Stimulated activated naive B cell treated with anti-CD40 and anti-IgM and Interleukin-4, amounts not matched to agents 10 μg/mL and 1 μg/mL and 100 μg/mL, for 72 hours (primary cell): Measurements from ENCODE around the gene SAAL1.
"Not testable (repeated sequence)": the region's sequence is repeated elsewhere in the genome, so short reads cannot be mapped to it uniquely, and the experiment has no call there.

Source experiments
- ATAC-seq, 2 donors: fragments of 150-1000 bp; cut with Tn5 transposase; replicated peaks; 2 replicates each; pipeline ENCODE4 v1.10.0; 2021; ENCODE audit warnings: moderate library complexity in 1 of 2
- DNase-seq: peaks from one replicate; pipeline ENCODE4 v3.0.0; 2021
- H3K27ac Mint-ChIP-seq: one replicate; pipeline ENCODE4 v1.8.0; 2022; ENCODE audit warnings: mild to moderate bottlenecking, mixed read lengths
- H3K27me3 Mint-ChIP-seq, 2 donors: one replicate each; pipeline ENCODE4 v1.8.0; 2022; ENCODE audit warnings: mixed read lengths in 2 of 2
- H3K36me3 Mint-ChIP-seq, 2 donors: one replicate each; pipeline ENCODE4 v1.8.0; 2022; ENCODE audit warnings: mixed read lengths in 2 of 2, mild to moderate bottlenecking in 1 of 2
- H3K4me1 Mint-ChIP-seq, 2 donors: one replicate each; pipeline ENCODE4 v1.8.0; 2022; ENCODE audit warnings: mixed read lengths in 2 of 2, mild to moderate bottlenecking in 1 of 2
- H3K4me3 Mint-ChIP-seq, 2 donors: one replicate each; pipeline ENCODE4 v1.8.0; 2022; ENCODE audit warnings: mild to moderate bottlenecking in 2 of 2, mixed read lengths in 2 of 2, moderate library complexity in 1 of 2
- H3K9me3 Mint-ChIP-seq, 2 donors: one replicate each; pipeline ENCODE4 v1.8.0; 2022; ENCODE audit warnings: mixed read lengths in 2 of 2, mild to moderate bottlenecking in 1 of 2

The SAAL1 gene

GRCh38 chr11:18105802-18106574, at the start of gene SAAL1:
Gene SAAL1 (minus strand): TSS chr11:18106082. CDS start chr11:18106041, 41 bp downstream.
- DNase-seq (peak; percentile 87), ATAC-seq (peak; percentile 98)
- Mint-ChIP-seq H3K9me3 (peaks cover 3 to 9% of the 10 kb centered on the region in 2 donors), H3K4me1 (peaks cover 15 to 33% of the 10 kb centered on the region in 2 donors), H3K27me3 (peaks cover 16 to 19% of the 10 kb centered on the region in 2 donors), H3K36me3 (peaks cover 24 to 29% of the 10 kb centered on the region in 2 donors), H3K4me3 (peak within 1 kb of the TSS; percentile 95 to 96), H3K27ac (peak within 1 kb of the TSS; percentile 96)

GRCh38 chr11:18151581-18151980, 45.7 kb upstream of the SAAL1 start:
- DNase-seq (no peak), ATAC-seq (no peak)
- Mint-ChIP-seq H3K4me1 (no peaks in the 10 kb centered on the region), H3K4me3 (no peak overlapping the region), H3K9me3 (peaks cover 0 to 3% of the 10 kb centered on the region in 2 donors), H3K27ac (no peak overlapping the region), H3K36me3 (no peaks in the 10 kb centered on the region), H3K27me3 (peaks cover 24 to 44% of the 10 kb centered on the region in 2 donors)

GRCh38 chr11:18145837-18146236, 40.0 kb upstream of the SAAL1 start:
- peaks cover 0 to 2% of the 10 kb centered on the region in 2 donors for H3K36me3 Mint-ChIP-seq
- peaks cover 0 to 3% of the 10 kb centered on the region in 2 donors for H3K9me3 Mint-ChIP-seq
- no peak overlapping the region for H3K27ac Mint-ChIP-seq
- ATAC-seq (no peak), DNase-seq (no peak)
- no peak overlapping the region for H3K4me3 Mint-ChIP-seq
- peaks cover 45 to 55% of the 10 kb centered on the region in 2 donors for H3K27me3 Mint-ChIP-seq
- H3K4me1 Mint-ChIP-seq, result peaks cover 2 to 6% of the 10 kb centered on the region in 2 donors

GRCh38 chr11:18145025-18145424, 39.1 kb upstream of the SAAL1 start:
- Mint-ChIP-seq H3K4me3 (no peak overlapping the region), H3K4me1 (peaks cover 2 to 6% of the 10 kb centered on the region in 2 donors), H3K27me3 (peaks cover 44 to 56% of the 10 kb centered on the region in 2 donors), H3K36me3 (peaks cover 0 to 2% of the 10 kb centered on the region in 2 donors), H3K9me3 (peaks cover 0 to 3% of the 10 kb centered on the region in 2 donors), H3K27ac (no peak overlapping the region)
- ATAC-seq, result no peak
- no peak for DNase-seq

- H3K4me3 Mint-ChIP-seq, result no peak overlapping the region
- H3K27ac Mint-ChIP-seq, result no peak overlapping the region
- H3K27me3 Mint-ChIP-seq, result peaks cover 45 to 56% of the 10 kb centered on the region in 2 donors
- H3K36me3 Mint-ChIP-seq, result peaks cover 0 to 2% of the 10 kb centered on the region in 2 donors
- H3K9me3 Mint-ChIP-seq, result peaks cover 0 to 3% of the 10 kb centered on the region in 2 donors
- H3K4me1 Mint-ChIP-seq, result peaks cover 2 to 6% of the 10 kb centered on the region in 2 donors
- DNase-seq (no peak), ATAC-seq (no peak)
Measured at GRCh38 chr11:18144243-18144642, 38.4 kb upstream of the SAAL1 start.

- Mint-ChIP-seq H3K4me3 (no peak overlapping the region), H3K27ac (no peak overlapping the region), H3K9me3 (no peaks in the 10 kb centered on the region), H3K4me1 (no peaks in the 10 kb centered on the region), H3K27me3 (peaks cover 39 to 60% of the 10 kb centered on the region in 2 donors), H3K36me3 (peaks cover 0 to 2% of the 10 kb centered on the region in 2 donors)
- ATAC-seq (no peak), DNase-seq (no peak)
Measured at GRCh38 chr11:18140145-18140544, 34.3 kb upstream of the SAAL1 start.

GRCh38 chr11:18137186-18137800, 31.4 kb upstream of the SAAL1 start:
- Mint-ChIP-seq H3K9me3 (no peaks in the 10 kb centered on the region), H3K36me3 (no peaks in the 10 kb centered on the region), H3K27me3 (peaks cover 29 to 54% of the 10 kb centered on the region in 2 donors), H3K4me3 (no peak overlapping the region), H3K27ac (no peak overlapping the region), H3K4me1 (no peaks in the 10 kb centered on the region)
- DNase-seq, result no peak
- no peak for ATAC-seq

GRCh38 chr11:18135308-18135707, 29.4 kb upstream of the SAAL1 start:
- H3K36me3 Mint-ChIP-seq, result no peaks in the 10 kb centered on the region
- no peak for DNase-seq
- H3K27me3 Mint-ChIP-seq, result peaks cover 26 to 61% of the 10 kb centered on the region in 2 donors
- peaks cover 0 to 1% of the 10 kb centered on the region in 2 donors for H3K9me3 Mint-ChIP-seq
- H3K27ac Mint-ChIP-seq, result no peak overlapping the region
- H3K4me3 Mint-ChIP-seq, result no peak overlapping the region
- H3K4me1 Mint-ChIP-seq, result no peaks in the 10 kb centered on the region
- ATAC-seq, result no peak

- no peak within 1 kb of the TSS for H3K4me3 Mint-ChIP-seq
- DNase-seq, result no peak
- no peaks in the 10 kb centered on the region for H3K36me3 Mint-ChIP-seq
- no peaks in the 10 kb centered on the region for H3K4me1 Mint-ChIP-seq
- H3K27ac Mint-ChIP-seq, result no peak within 1 kb of the TSS
- peaks cover 40 to 72% of the 10 kb centered on the region in 2 donors for H3K27me3 Mint-ChIP-seq
- no peak for ATAC-seq
- H3K9me3 Mint-ChIP-seq, result peaks cover 0 to 1% of the 10 kb centered on the region in 2 donors
Measured at GRCh38 chr11:18132341-18132740, 26.5 kb upstream of the SAAL1 start, which contains the start of gene MRGPRX3. Gene MRGPRX3 (plus strand): TSS chr11:18132571. CDS start chr11:18137203, 4,632 bp downstream.

GRCh38 chr11:18131115-18131514, 25.2 kb upstream of the SAAL1 start:
- H3K4me3 Mint-ChIP-seq, H3K36me3 Mint-ChIP-seq, DNase-seq, H3K9me3 Mint-ChIP-seq, H3K27ac Mint-ChIP-seq, H3K4me1 Mint-ChIP-seq, ATAC-seq: not testable (repeated sequence)
- H3K27me3 Mint-ChIP-seq, result peaks cover 40 to 74% of the 10 kb centered on the region in 2 donors

GRCh38 chr11:18121331-18121828, 15.5 kb upstream of the SAAL1 start:
- H3K4me3 Mint-ChIP-seq, DNase-seq, H3K27ac Mint-ChIP-seq, H3K9me3 Mint-ChIP-seq, ATAC-seq, H3K4me1 Mint-ChIP-seq, H3K36me3 Mint-ChIP-seq: not testable (repeated sequence)
- peaks cover 9 to 29% of the 10 kb centered on the region in 2 donors for H3K27me3 Mint-ChIP-seq

- Mint-ChIP-seq H3K4me3 (no peak overlapping the region), H3K27ac (no peak overlapping the region)
Measured at GRCh38 chr11:18115360-18116127, 9.7 kb upstream of the SAAL1 start.

GRCh38 chr11:18111005-18111404, 5.1 kb upstream of the SAAL1 start:
- Mint-ChIP-seq H3K4me3 (no peak overlapping the region), H3K27ac (no peak overlapping the region)
- ATAC-seq, result no peak

More at GRCh38 chr11:18115360-18116127, 9.7 kb upstream of the SAAL1 start:
- ATAC-seq (peak; percentile 94 to 95), DNase-seq (peak; percentile 43)
- Mint-ChIP-seq H3K36me3 (no peaks in the 10 kb centered on the region), H3K27me3 (peaks cover 30 to 53% of the 10 kb centered on the region in 2 donors), H3K4me1 (peaks cover 0 to 3% of the 10 kb centered on the region in 2 donors), H3K9me3 (no peaks in the 10 kb centered on the region)

GRCh38 chr11:18108254-18108653, 2.4 kb upstream of the SAAL1 start:
- DNase-seq, result no peak
- Mint-ChIP-seq H3K9me3 (no peaks in the 10 kb centered on the region), H3K4me1 (peaks cover 11 to 18% of the 10 kb centered on the region in 2 donors), H3K4me3 (no peak overlapping the region), H3K36me3 (peaks cover 5 to 7% of the 10 kb centered on the region in 2 donors), H3K27ac (no peak overlapping the region), H3K27me3 (peaks cover 23 to 36% of the 10 kb centered on the region in 2 donors)
- no peak for ATAC-seq

More at GRCh38 chr11:18111005-18111404, 5.1 kb upstream of the SAAL1 start:
- no peaks in the 10 kb centered on the region for H3K9me3 Mint-ChIP-seq
- H3K4me1 Mint-ChIP-seq, result peaks cover 3 to 5% of the 10 kb centered on the region in 2 donors
- DNase-seq, result no peak
- no peaks in the 10 kb centered on the region for H3K36me3 Mint-ChIP-seq
- peaks cover 41 to 56% of the 10 kb centered on the region in 2 donors for H3K27me3 Mint-ChIP-seq
